ENCODE data around the gene CAPZA2.

DNA sequence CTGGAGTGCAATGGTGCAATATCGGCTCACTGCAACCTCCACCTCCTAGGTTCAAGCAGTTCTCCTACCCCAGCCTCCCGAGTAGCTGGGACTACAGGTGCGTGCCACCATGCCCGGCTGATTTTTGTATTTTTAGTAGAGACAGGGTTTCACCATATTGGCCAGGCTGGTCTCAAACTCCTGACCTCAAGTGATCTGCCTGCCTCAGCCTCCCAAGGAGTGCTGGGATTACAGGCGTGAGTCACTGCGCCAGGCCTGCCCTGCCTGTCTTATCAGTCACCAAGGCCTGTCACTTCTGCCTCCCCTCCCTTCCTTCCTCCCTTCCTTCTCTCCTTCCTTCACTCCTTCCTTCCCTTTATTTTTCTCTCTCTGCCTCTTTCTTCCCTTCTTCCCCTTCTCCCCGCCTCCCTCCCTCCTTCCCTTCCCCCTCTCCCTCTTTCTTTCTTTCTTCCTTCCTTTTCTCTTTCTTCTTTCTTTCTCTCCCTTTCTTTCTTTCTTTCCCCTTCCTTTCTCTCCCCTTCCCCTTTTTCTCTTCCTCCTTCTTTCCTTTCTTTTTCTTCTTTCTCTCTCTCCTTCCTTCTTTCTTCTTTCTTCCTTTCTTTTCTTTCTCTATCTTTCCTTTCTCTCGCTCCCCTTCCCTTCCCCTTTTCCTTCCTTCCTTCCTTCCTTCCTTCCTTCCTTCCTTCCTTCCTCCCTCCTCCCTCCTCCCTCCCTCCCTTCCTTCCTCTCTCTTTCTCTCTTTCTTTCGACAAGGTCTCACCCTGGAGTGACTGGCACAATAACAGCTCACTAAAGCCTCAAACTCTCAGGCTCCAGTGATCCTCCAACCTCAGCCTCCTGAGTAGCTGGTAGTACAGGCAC lies 87.8 kb downstream of the CAPZA2 start:
- TF ChIP-seq, protein P1, sequence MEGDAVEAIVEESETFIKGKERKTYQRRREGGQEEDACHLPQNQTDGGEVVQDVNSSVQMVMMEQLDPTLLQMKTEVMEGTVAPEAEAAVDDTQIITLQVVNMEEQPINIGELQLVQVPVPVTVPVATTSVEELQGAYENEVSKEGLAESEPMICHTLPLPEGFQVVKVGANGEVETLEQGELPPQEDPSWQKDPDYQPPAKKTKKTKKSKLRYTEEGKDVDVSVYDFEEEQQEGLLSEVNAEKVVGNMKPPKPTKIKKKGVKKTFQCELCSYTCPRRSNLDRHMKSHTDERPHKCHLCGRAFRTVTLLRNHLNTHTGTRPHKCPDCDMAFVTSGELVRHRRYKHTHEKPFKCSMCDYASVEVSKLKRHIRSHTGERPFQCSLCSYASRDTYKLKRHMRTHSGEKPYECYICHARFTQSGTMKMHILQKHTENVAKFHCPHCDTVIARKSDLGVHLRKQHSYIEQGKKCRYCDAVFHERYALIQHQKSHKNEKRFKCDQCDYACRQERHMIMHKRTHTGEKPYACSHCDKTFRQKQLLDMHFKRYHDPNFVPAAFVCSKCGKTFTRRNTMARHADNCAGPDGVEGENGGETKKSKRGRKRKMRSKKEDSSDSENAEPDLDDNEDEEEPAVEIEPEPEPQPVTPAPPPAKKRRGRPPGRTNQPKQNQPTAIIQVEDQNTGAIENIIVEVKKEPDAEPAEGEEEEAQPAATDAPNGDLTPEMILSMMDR (IDR thresholded peaks at IDR 0.05), result no peak
- no peak for TF ChIP-seq ZFX (IDR thresholded peaks at IDR 0.05; ENCODE audit: borderline replicate concordance)

All from 22Rv1 (cell line).